Measurements from ENCODE around the gene IVD.

- TF ChIP-seq CTCF (IDR thresholded peaks at IDR 0.05): no peak
- TF ChIP-seq EZH2 (IDR thresholded peaks at IDR 0.05; ENCODE audit: borderline replicate concordance, insufficient read depth, low read depth, low read length, poor library complexity, severe bottlenecking): no peak
Measured at GRCh38 chr15:40357723-40358470, 47.7 kb upstream of the IVD start, which contains the start of gene DISP2.
